A549 (cell line): ENCODE results near the gene UQCC2. TPM values are rescaled to one million over a fixed set of nuclear protein-coding genes. Genes with fewer than 3 reads are reported as not detected.

Experiments used
- ATAC-seq, 2 experiments: fragments of 200-7000 bp in 1 of 2; fragments of >200 bp in 1 of 2; cut with Nextera tagmentation in 1 of 2; cut with Tn5 transposase in 1 of 2; 3 replicates each; pipeline versions ENCODE4 v1.8.0 to v1.9.1; 2018 to 2020; ENCODE audit warnings: mild to moderate bottlenecking in 1 of 2, moderate library complexity in 1 of 2
- CTCF ChIA-PET: fragments of 300-600 bp; sonication (Branson Sonifier 250); formaldehyde crosslinking; extraction: SDS; loops from one replicate; lab custom pipeline; 2021; ENCODE audit warnings: antibody characterized with exemption, inconsistent platforms; lab: Yijun Ruan, JAX
- POLR2A ChIA-PET: fragments of 350-600 bp; formaldehyde crosslinking; extraction: SDS; loops from one replicate; lab custom pipeline; 2021; ENCODE audit warnings: antibody characterized with exemption, inconsistent platforms; lab: Yijun Ruan, JAX
- DNase-seq, 2 experiments: peaks; one replicate each; pipeline versions ENCODE4 v3.0.0 to v3.0.0-alpha.2; 2011 to 2016; ENCODE audit warnings: low read depth in 1 of 2, low spot score in 1 of 2
- FAIRE-seq: peaks from 2 replicates; lab custom pipeline; 2011; peaks lifted over from hg19 to GRCh38; lab: Jason Lieb, UNC
- H3K27ac ChIP-seq, 2 experiments: fragments of >200 bp; sonication (Bioruptor Twin); formaldehyde crosslinking; 3 replicates each; pipeline ENCODE4 v1.5.1; 2016 to 2017
- H3K4me1 ChIP-seq: fragments of >200 bp; sonication (Bioruptor Twin); formaldehyde crosslinking; 3 replicates; pipeline ENCODE4 v1.6.1; 2016
- H3K4me2 ChIP-seq: fragments of >200 bp; sonication (Bioruptor Twin); formaldehyde crosslinking; 3 replicates; pipeline ENCODE4 v1.6.1; 2016
- H3K4me3 ChIP-seq: fragments of >200 bp; sonication (Bioruptor Twin); formaldehyde crosslinking; 3 replicates; pipeline ENCODE4 v1.5.1; 2016
- H3K9me3 ChIP-seq: fragments of >200 bp; sonication (Bioruptor Twin); formaldehyde crosslinking; 3 replicates; pipeline ENCODE4 v1.6.1; 2016
- CBX2 ChIP-seq: fragments of 200-600 bp; sonication (generic); IDR thresholded peaks from 2 replicates; pipeline ENCODE4 v1.6.1; 2016; ENCODE audit warnings: low read depth, mild to moderate bottlenecking, borderline replicate concordance
- EHF ChIP-seq: fragments of 250-450 bp; sonication (Bioruptor Pico); IDR thresholded peaks from 2 replicates; pipeline ENCODE4 v1.5.0; 2020; ENCODE audit warnings: mild to moderate bottlenecking
- EHMT2 ChIP-seq: fragments of 200-600 bp; sonication (generic); IDR thresholded peaks from 2 replicates; pipeline ENCODE4 v1.6.1; 2016; ENCODE audit warnings: antibody characterized with exemption, low read depth, mild to moderate bottlenecking, moderate library complexity
- ESRRA ChIP-seq: fragments of 150-350 bp; IDR thresholded peaks from 2 replicates; pipeline ENCODE4 v1.6.1; 2014; ENCODE audit warnings: mild to moderate bottlenecking, low read length, borderline replicate concordance
- HOXA7 ChIP-seq: fragments of 250-450 bp; sonication (Bioruptor Pico); IDR thresholded peaks from 2 replicates; pipeline ENCODE4 v1.5.0; 2020; ENCODE audit warnings: mild to moderate bottlenecking, moderate library complexity
- KDM1A ChIP-seq: fragments of 200-600 bp; sonication (generic); IDR thresholded peaks from 2 replicates; pipeline ENCODE4 v1.6.1; 2016; ENCODE audit warnings: low read depth, mild to moderate bottlenecking
- KDM5A ChIP-seq: fragments of 200-600 bp; sonication (generic); IDR thresholded peaks from 2 replicates; pipeline ENCODE4 v1.6.1; 2016; ENCODE audit warnings: antibody characterized with exemption, mild to moderate bottlenecking
- PHF8 ChIP-seq: fragments of 200-600 bp; sonication (generic); IDR thresholded peaks from 2 replicates; pipeline ENCODE4 v1.6.1; 2016; ENCODE audit warnings: low read depth, mild to moderate bottlenecking, antibody characterized with exemption, moderate library complexity, borderline replicate concordance
- RFX5 ChIP-seq: fragments of 450-650 bp; IDR thresholded peaks from 2 replicates; pipeline ENCODE4 v1.7.1; 2014; ENCODE audit warnings: antibody characterized with exemption, mild to moderate bottlenecking, moderate library complexity
- ZC3H11A ChIP-seq: fragments of 450-650 bp; IDR thresholded peaks from 2 replicates; pipeline ENCODE4 v1.6.1; 2014; ENCODE audit warnings: antibody characterized with exemption, mild to moderate bottlenecking
- ZNF302 ChIP-seq: fragments of 250-450 bp; sonication (Bioruptor Pico); IDR thresholded peaks from 2 replicates; pipeline ENCODE4 v1.9.0; 2021; ENCODE audit warnings: inconsistent platforms, mild to moderate bottlenecking, moderate library complexity
- WGBS: methylation state at CpG from one replicate; pipeline ENCODE4 v1.1.6; 2017; ENCODE audit errors: missing lambda C conversion rate; 5-methylcytosine and 5-hydroxymethylcytosine counted together
- polyA plus RNA-seq, 4 experiments: library from polyadenylated mRNA; depleted of rRNA in 3 of 4; stranded (reverse); fragments of >200 nt; fragmentation: RNase III in 1 of 4; extraction: RNeasy Plus Mini Kit Qiagen cat#74134 plus additional on column Dnase treatment in 1 of 4; gene quantifications; 2 replicates in 3 of 4; 3 replicates in 1 of 4; pipeline ENCODE4 v1.2.3, GENCODE V29; 2011 to 2017
- TF ChIP-seq, protein P1 (sequence below): fragments of >200 bp; sonication (Bioruptor Twin); formaldehyde crosslinking; IDR thresholded peaks from 3 replicates; pipeline ENCODE4 v1.6.1; 2016
- TF ChIP-seq, protein P2 (sequence below): IDR thresholded peaks from 2 replicates; pipeline ENCODE4 v1.6.1; 2012
- TF ChIP-seq, protein P3 (sequence below): fragments of 150-350 bp; IDR thresholded peaks from 2 replicates; pipeline ENCODE4 v1.6.1; 2014; ENCODE audit warnings: low read depth, mild to moderate bottlenecking, low read length
- TF ChIP-seq, protein P4 (sequence below): fragments of 200-600 bp; sonication (generic); IDR thresholded peaks from 2 replicates; pipeline ENCODE4 v1.6.1; 2016; ENCODE audit warnings: antibody characterized with exemption, mild to moderate bottlenecking, moderate library complexity

The UQCC2 gene
- polyA plus RNA-seq, 2 of the 4 experiments (the other 2 are of a cell fraction): 65.5 to 82.0 TPM

DNA sequence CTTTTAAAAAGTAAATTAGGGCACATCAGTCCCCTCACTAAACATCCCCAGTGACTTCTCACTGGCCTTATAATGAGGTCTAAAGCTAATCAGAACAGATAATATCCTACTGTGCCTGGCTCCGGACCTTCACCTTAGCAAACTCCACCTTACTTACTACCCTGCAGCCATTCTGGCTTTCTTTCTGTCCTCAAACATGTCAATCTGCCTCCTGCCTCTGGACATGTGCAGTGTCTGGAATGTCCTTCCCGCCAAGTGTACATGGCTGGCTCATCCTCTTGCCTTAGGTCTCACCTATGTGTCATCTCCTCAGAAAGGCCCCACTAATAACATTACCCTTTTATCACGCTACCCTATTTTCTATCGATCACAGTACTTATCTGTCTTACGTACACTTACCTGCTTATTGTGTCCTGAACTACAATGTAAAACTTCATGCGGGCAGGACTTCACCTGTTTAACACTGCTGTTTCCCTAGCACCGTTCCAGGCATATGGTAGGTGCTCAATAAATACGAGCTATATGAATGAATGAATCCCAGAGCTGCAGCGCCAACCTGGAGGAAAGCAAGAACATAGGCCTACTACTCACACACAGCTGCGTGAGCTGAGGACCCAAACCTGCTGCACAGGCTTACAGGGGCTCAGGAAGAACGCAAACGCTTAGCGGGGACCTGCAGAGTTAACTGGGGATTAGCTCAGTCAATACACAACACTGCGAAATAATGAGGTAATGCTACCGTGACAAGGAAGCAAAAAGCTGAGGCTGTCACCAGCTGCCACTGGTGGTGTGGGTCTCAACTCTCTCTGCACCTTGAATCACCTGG lies 991 bp downstream of the UQCC2 start:
- H3K27ac ChIP-seq: peak overlapping the region; percentile 98 to 99

DNA sequence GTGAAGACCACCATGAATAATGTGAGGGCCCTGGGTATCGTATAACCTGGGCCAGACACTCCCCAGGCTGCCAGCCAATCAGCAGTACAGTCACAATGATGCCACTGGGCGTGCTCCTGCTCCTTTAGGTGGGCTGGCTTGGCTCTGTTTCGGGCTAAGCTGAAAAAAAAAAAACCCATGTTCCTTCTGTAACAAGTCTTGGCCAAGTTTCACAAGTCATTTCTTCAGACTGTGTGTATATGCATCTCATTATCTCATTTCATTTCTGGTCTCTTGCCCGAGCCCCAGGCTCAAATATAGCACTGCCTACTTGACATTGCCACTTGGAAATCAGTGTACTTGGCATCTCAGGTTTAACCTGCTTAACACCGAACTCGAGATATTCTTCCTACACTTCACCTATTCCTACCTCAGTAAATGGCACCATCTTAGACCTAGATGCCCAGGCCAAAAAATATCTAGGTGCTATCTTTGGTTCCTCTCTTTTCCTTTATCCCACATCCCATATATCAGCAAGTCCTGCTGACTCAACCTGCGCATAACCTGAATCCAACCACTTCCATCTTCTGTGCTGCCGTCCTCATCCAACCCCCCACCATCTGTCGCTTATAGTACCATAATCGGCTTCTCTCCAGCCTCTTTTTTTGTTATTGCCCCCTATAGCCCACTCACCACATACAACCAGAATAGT lies 1.8 kb downstream of the UQCC2 start:
- FAIRE-seq (no peak), DNase-seq (no peak)
- H3K27ac ChIP-seq: no peak overlapping the region
- H3K4me3 ChIP-seq: no peak overlapping the region
- H3K4me1 ChIP-seq: peaks cover 10% of the 10 kb centered on the region; the same call in 2 of the 3 replicates
- WGBS: 98% methylated on average over 10 of the region's 10 CpGs
- CTCF ChIA-PET: interaction anchor here (0.9 to 12.6 kb wide), 6 partner anchors 9 to 445 kb away, joined by 3 to 177 read pairs (median 8); no protein-coding TSS in a partner anchor
- TF ChIP-seq KDM1A: no peak
- TF ChIP-seq HOXA7 (CRISPR knock-in tag): no peak
- no peak for TF ChIP-seq CBX2
- TF ChIP-seq ZC3H11A: no peak
- no peak for TF ChIP-seq PHF8
- TF ChIP-seq, protein P1, sequence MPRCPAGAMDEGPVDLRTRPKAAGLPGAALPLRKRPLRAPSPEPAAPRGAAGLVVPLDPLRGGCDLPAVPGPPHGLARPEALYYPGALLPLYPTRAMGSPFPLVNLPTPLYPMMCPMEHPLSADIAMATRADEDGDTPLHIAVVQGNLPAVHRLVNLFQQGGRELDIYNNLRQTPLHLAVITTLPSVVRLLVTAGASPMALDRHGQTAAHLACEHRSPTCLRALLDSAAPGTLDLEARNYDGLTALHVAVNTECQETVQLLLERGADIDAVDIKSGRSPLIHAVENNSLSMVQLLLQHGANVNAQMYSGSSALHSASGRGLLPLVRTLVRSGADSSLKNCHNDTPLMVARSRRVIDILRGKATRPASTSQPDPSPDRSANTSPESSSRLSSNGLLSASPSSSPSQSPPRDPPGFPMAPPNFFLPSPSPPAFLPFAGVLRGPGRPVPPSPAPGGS: no peak
- TF ChIP-seq, protein P2, sequence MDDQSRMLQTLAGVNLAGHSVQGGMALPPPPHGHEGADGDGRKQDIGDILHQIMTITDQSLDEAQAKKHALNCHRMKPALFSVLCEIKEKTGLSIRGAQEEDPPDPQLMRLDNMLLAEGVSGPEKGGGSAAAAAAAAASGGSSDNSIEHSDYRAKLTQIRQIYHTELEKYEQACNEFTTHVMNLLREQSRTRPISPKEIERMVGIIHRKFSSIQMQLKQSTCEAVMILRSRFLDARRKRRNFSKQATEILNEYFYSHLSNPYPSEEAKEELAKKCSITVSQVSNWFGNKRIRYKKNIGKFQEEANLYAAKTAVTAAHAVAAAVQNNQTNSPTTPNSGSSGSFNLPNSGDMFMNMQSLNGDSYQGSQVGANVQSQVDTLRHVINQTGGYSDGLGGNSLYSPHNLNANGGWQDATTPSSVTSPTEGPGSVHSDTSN: no peak
- TF ChIP-seq RFX5: no peak
- TF ChIP-seq KDM5A: no peak
- no peak for TF ChIP-seq ESRRA
- TF ChIP-seq, all 56 proteins: peak for 0
- POLR2A ChIA-PET: no interaction called here
- H3K9me3 ChIP-seq: no peaks in the 10 kb centered on the region
- no peak for ATAC-seq
- peak overlapping the region; percentile 97 for H3K4me2 ChIP-seq

More for the DNA sequence above, 991 bp downstream of the UQCC2 start:
- ChIA-PET POLR2A (interaction anchor here (0.5 to 1.7 kb wide), 9 partner anchors 8 to 259 kb away, joined by 3 to 9 read pairs (median 4); partner anchors contain the start of genes BAK1 and ITPR3), CTCF (interaction anchor here (0.6 to 12.6 kb wide), 25 partner anchors 8 to 453 kb away, joined by 3 to 177 read pairs (median 8); no protein-coding TSS in a partner anchor)
- WGBS: 78% methylated on average over 15 of the region's 15 CpGs
- ATAC-seq (no peak; a peak in 1 of 6 replicates), FAIRE-seq (no peak), DNase-seq (no peak)
- no peak for TF ChIP-seq ZNF302 (CRISPR knock-in tag)
- TF ChIP-seq, protein P3, sequence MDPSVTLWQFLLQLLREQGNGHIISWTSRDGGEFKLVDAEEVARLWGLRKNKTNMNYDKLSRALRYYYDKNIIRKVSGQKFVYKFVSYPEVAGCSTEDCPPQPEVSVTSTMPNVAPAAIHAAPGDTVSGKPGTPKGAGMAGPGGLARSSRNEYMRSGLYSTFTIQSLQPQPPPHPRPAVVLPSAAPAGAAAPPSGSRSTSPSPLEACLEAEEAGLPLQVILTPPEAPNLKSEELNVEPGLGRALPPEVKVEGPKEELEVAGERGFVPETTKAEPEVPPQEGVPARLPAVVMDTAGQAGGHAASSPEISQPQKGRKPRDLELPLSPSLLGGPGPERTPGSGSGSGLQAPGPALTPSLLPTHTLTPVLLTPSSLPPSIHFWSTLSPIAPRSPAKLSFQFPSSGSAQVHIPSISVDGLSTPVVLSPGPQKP: no peak
- no peak for TF ChIP-seq EHF
- TF ChIP-seq EHMT2: no peak
- TF ChIP-seq, protein P4, sequence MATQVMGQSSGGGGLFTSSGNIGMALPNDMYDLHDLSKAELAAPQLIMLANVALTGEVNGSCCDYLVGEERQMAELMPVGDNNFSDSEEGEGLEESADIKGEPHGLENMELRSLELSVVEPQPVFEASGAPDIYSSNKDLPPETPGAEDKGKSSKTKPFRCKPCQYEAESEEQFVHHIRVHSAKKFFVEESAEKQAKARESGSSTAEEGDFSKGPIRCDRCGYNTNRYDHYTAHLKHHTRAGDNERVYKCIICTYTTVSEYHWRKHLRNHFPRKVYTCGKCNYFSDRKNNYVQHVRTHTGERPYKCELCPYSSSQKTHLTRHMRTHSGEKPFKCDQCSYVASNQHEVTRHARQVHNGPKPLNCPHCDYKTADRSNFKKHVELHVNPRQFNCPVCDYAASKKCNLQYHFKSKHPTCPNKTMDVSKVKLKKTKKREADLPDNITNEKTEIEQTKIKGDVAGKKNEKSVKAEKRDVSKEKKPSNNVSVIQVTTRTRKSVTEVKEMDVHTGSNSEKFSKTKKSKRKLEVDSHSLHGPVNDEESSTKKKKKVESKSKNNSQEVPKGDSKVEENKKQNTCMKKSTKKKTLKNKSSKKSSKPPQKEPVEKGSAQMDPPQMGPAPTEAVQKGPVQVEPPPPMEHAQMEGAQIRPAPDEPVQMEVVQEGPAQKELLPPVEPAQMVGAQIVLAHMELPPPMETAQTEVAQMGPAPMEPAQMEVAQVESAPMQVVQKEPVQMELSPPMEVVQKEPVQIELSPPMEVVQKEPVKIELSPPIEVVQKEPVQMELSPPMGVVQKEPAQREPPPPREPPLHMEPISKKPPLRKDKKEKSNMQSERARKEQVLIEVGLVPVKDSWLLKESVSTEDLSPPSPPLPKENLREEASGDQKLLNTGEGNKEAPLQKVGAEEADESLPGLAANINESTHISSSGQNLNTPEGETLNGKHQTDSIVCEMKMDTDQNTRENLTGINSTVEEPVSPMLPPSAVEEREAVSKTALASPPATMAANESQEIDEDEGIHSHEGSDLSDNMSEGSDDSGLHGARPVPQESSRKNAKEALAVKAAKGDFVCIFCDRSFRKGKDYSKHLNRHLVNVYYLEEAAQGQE: no peak
- TF ChIP-seq, all 56 proteins: peak for 0
- H3K4me2 ChIP-seq: peak overlapping the region; percentile 97
- peaks cover 10% of the 10 kb centered on the region; the same call in 2 of the 3 replicates for H3K4me1 ChIP-seq
- H3K4me3 ChIP-seq: peak overlapping the region; percentile 73
- H3K9me3 ChIP-seq: no peaks in the 10 kb centered on the region
